ENCODE data around the gene KRT222. TPM values are rescaled to one million over a fixed set of nuclear protein-coding genes. Genes with fewer than 3 reads are reported as not detected.

The KRT222 gene
- total RNA-seq, 1 experiment from 2014 or later: not detected

DNA sequence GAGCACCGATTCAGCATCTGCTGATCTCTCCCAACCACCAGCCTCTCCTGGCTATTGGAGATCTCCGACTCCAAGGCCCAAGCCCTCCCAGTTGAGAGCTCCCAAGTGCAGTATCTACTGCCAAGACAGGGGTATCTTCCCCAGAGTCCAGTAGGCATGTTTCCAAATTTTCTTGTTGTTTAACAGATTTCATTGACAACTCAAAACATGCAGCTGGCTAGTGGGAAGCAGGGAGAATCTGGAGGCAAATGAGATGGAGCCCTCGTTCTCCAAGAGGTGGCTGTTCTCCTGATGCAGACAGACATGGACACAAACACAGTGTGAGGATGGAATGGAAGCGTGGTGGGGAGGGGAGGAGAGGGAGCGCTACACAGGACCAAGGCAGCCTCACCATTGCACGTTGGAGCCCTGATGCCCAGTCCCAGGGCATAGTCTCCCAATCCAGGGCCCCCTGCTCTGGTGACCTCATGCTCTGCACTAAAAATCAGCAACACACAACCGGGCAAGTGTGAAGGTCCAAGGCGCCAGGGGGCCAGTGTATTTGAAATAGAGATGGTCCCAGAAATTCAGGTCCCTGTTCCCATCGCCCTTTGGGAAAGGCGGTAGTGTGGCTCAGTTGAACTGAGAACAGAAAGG lies 49.0 kb downstream of the KRT222 start:
- DNase-seq (ENCODE audit: low read depth): no peak

DNA sequence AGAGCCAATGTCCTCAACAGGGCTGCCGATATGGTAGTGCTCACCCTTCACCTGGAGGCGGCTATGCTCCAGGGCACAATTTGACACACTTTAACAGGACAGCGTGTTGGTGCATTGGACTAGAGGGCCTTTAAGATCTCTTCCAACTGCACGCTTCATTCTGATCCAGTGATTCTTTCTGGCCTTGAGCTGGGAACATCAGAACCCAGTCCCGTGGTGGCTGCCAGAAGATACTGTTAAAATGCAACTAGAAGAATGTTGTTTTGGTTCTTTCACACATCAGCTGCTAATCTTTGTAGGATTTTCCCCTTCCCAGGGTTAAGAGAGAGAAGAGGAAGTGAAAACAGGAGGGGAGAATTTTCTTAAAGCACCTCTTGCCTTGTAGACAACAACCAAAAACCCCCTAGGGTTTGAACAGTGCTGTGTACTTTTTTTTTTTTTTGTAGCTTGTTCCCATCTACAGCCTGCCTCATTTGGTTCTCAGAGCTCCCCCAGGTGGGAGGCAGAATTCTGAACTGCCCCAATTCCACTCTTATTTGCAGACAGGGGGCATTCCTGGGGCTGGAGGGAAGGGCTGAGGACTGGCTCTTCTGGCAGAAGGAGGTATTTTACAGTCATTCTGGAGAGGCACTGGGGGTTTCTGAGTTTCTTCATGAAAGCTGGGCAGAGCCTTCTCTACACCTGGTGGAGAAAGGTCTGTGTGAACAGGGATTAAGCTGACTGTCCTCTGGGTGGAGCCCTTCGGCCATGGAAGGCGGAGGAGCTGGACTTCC lies 49.7 kb downstream of the KRT222 start:
- DNase-seq (ENCODE audit: low read depth): peak; percentile 56

DNA sequence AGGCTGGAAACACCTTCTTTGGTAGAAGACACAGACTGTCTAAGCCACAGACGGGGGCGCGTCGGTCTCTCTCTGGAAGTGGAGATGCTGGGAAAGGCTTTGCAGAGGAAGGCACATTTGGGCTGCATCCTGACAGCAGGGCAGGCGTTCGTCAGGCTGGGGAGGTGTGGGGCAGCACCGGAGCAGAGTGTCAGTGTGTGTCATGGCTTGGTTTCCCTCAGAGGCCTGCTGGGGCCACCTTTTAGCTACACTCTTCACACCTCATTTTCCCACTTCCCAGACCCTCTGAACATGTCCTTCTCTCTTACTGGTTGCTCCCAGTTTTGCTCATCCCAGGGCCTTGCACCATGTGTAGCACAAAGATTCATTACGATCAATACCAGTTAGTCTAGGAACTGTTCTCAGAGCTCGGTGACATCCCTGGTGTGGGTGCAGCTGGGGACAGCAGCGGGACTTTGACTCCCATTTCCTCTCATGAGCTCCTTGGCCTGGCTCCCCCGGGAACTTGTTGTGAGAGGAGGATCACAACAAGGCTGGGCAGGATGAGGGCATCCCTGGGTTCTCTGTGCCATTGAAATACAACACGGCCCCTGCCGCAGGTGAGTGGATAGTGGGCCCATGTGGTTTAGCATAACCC lies 50.4 kb downstream of the KRT222 start:
- no peak for DNase-seq (ENCODE audit: low read depth)

GRCh38 chr17:40613467-40614154 lies 51.4 kb downstream of the KRT222 start:
- DNase-seq (ENCODE audit: low read depth): no peak

- no peak for DNase-seq (ENCODE audit: low read depth)
Observed at GRCh38 chr17:40612599-40613244, 52.3 kb downstream of the KRT222 start.

DNA sequence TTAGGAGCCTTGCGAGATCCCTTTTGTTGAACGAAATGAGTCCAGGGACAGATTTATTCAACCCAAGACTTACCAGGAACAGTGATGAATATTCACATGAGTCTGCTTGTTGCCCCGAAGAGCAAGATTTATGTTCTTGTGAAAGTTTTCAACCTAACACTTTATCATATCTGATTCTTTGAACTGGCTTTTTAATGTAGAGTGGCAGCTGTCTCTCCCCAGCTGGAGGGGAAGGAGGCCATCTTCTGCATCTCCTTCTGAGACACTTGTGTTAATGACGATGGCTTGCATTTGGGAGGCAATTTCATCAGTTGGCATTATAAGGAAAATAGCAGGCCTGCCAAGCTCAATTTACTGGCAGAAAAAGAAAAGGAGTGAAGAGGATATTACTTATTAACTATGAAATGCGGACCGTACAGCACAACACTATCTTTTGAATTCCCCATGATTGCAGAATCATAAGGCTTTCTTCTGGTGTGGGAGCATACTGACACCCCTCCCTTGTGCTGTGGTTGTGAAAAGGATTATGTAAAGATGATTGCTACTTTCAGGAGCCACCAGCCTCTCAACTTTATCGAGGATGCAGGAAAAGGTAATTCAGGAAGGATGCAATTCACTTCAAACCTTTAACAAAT lies 53.0 kb downstream of the KRT222 start:
- DNase-seq (ENCODE audit: low read depth): no peak

DNA sequence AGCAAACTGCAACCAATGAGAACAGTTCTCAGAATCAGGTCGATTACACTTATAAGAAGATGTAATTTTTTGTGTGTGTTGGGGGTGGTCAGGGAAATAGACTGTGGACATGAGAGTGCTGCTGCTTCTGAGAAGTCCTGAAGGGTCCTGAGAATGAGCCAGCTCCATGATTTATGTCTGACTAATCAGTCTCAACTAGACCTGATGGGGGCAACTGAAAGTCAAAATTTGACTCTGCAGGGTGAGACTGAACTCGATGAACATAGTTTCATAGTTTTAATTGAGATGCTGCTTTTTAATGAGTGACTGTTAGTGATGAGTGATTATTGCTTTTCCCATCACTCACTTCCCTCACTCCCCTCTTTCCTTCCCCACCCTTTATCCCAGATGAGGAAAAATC lies 54.6 kb downstream of the KRT222 start:
- no peak for DNase-seq (ENCODE audit: low read depth)

GRCh38 chr17:40608061-40608581 lies 56.9 kb downstream of the KRT222 start:
- DNase-seq (ENCODE audit: low read depth): no peak

- no peak for DNase-seq (ENCODE audit: low read depth)
Observed at GRCh38 chr17:40607641-40608040, 57.3 kb downstream of the KRT222 start.

GRCh38 chr17:40606548-40607353 lies 58.2 kb downstream of the KRT222 start:
- DNase-seq (ENCODE audit: low read depth): no peak

DNA sequence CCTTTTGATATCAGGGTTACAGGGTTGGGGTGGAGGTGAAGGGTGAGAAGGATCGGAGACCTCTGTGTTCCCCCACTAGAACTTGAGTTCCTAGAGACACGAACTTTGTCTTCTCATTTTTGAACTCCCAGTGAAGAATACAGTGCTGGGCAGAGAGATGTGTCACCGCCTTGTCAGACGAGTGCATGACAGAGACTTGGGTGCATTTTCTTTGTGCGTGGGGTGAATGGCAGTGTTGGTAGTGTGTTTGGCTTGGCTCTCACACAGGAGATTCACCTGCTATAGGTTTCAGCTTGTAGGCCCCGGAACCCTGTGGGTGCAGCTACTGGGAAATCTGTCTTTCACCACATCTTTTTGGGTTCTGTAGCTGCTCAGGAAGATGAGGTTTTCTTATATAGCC lies 59.7 kb downstream of the KRT222 start:
- no peak for DNase-seq (ENCODE audit: low read depth)

Other genes with a start within 250 kb of the KRT222 start
- 154 and 155 TPM in 2 replicates for gene TOP2A, start 247.3 kb downstream of the KRT222 start, total RNA-seq (2014; rRNA removed; shearing (Covaris generic))
- gene IGFBP4, start 221.7 kb downstream of the KRT222 start, total RNA-seq (2014; rRNA removed; shearing (Covaris generic)): 0.07 and 0.14 TPM in 2 replicates
- gene TNS4, start 163.6 kb downstream of the KRT222 start, total RNA-seq (2014; rRNA removed; shearing (Covaris generic)): 0.10 and 0.95 TPM in 2 replicates
- 0.07 and 0.21 TPM in 2 replicates for gene CCR7, start 99.7 kb downstream of the KRT222 start, total RNA-seq (2014; rRNA removed; shearing (Covaris generic))
- gene SMARCE1, start 17.4 kb downstream of the KRT222 start, total RNA-seq (2014; rRNA removed; shearing (Covaris generic)): 62.0 and 83.4 TPM in 2 replicates
- not detected in 2 replicates for gene KRT24, start 38.6 kb upstream of the KRT222 start, total RNA-seq (2014; rRNA removed; shearing (Covaris generic))
- not detected in 2 replicates for gene KRT25, start 90.2 kb upstream of the KRT222 start, total RNA-seq (2014; rRNA removed; shearing (Covaris generic))
- not detected in 2 replicates for gene KRT26, start 107.0 kb upstream of the KRT222 start, total RNA-seq (2014; rRNA removed; shearing (Covaris generic))
- not detected in 2 replicates for gene KRT27, start 117.4 kb upstream of the KRT222 start, total RNA-seq (2014; rRNA removed; shearing (Covaris generic))
- gene KRT28, start 134.8 kb upstream of the KRT222 start, total RNA-seq (2014; rRNA removed; shearing (Covaris generic)): not detected in 2 replicates
- gene KRT10, start 157.4 kb upstream of the KRT222 start, total RNA-seq (2014; rRNA removed; shearing (Covaris generic)): 24.0 and 32.4 TPM in 2 replicates
- not detected in 2 replicates for gene KRT12, start 202.0 kb upstream of the KRT222 start, total RNA-seq (2014; rRNA removed; shearing (Covaris generic))
- not detected in 2 replicates for gene KRT20, start 220.1 kb upstream of the KRT222 start, total RNA-seq (2014; rRNA removed; shearing (Covaris generic))

Data from HT1080 (cell line).